HepG2 (cell line): ENCODE data around the gene CYP17A1. TPM values are rescaled to one million over a fixed set of nuclear protein-coding genes. Genes with fewer than 3 reads are reported as not detected.

Experiments used
- ARNTL ChIP-seq: sonication (generic); formaldehyde crosslinking; IDR thresholded peaks from 2 replicates; pipeline ENCODE4 v1.4.0; 2020; ENCODE audit warnings: mild to moderate bottlenecking, missing genetic modification reagents
- ATF2 ChIP-seq: sonication (generic); formaldehyde crosslinking; IDR thresholded peaks from 2 replicates; pipeline ENCODE4 v1.4.0; 2020; ENCODE audit warnings: missing genetic modification reagents
- CEBPZ ChIP-seq: IDR thresholded peaks from 2 replicates; pipeline ENCODE4 v1.6.1; 2012; ENCODE audit warnings: low read length, improper control_type of control experiment
- CREB3 ChIP-seq: sonication (generic); formaldehyde crosslinking; IDR thresholded peaks from 2 replicates; pipeline ENCODE4 v1.5.0; 2020; ENCODE audit warnings: missing genetic modification reagents
- GTF3A ChIP-seq: sonication (generic); formaldehyde crosslinking; conservative IDR thresholded peaks from 2 replicates; pipeline ENCODE4 v1.4.0; 2020; ENCODE audit warnings: mild to moderate bottlenecking, missing genetic modification reagents
- JUNB ChIP-seq: sonication (generic); formaldehyde crosslinking; IDR thresholded peaks from 2 replicates; pipeline ENCODE4 v1.8.0; 2022; ENCODE audit warnings: missing genetic modification reagents, mild to moderate bottlenecking, borderline replicate concordance
- KDM1A ChIP-seq: IDR thresholded peaks from 2 replicates; pipeline ENCODE4 v1.6.1; 2016; ENCODE audit warnings: missing compliant biosample characterization
- REST ChIP-seq, 2 experiments: IDR thresholded peaks; 2 replicates each; pipeline ENCODE4 v1.6.1; 2011 to 2012; ENCODE audit warnings: low read length in 2 of 2, borderline replicate concordance in 1 of 2, low read depth in 1 of 2, mild to moderate bottlenecking in 1 of 2, moderate library complexity in 1 of 2
- SAFB2 ChIP-seq: sonication (generic); formaldehyde crosslinking; IDR thresholded peaks from 2 replicates; pipeline ENCODE4 v1.5.1; 2020; ENCODE audit warnings: missing genetic modification reagents, low read depth, mild to moderate bottlenecking, borderline replicate concordance
- SRY ChIP-seq: sonication (generic); formaldehyde crosslinking; IDR thresholded peaks from 2 replicates; pipeline ENCODE4 v1.8.0; 2022; ENCODE audit warnings: mild to moderate bottlenecking, missing genetic modification reagents
- U2AF2 ChIP-seq: fragments of 200-400 bp; formaldehyde crosslinking; IDR thresholded peaks from 2 replicates; pipeline ENCODE4 v1.6.1; 2017; ENCODE audit warnings: low read depth, mild to moderate bottlenecking, low read length
- ZHX1 ChIP-seq: sonication (generic); formaldehyde crosslinking; IDR thresholded peaks from 2 replicates; pipeline ENCODE4 v1.8.1; 2022; ENCODE audit warnings: low read depth, mild to moderate bottlenecking, missing genetic modification reagents
- ZNF331 ChIP-seq: sonication (generic); formaldehyde crosslinking; IDR thresholded peaks from 2 replicates; pipeline ENCODE4 v1.4.0; 2020; ENCODE audit warnings: missing genetic modification reagents
- ZNF44 ChIP-seq: sonication (generic); formaldehyde crosslinking; IDR thresholded peaks from 2 replicates; pipeline ENCODE4 v1.5.1; 2020; ENCODE audit warnings: mild to moderate bottlenecking, missing genetic modification reagents
- ZNF441 ChIP-seq: sonication (generic); formaldehyde crosslinking; IDR thresholded peaks from 2 replicates; pipeline ENCODE4 v1.7.0; 2021; ENCODE audit warnings: missing genetic modification reagents, borderline replicate concordance
- polyA plus RNA-seq, 8 experiments: library from polyadenylated mRNA; depleted of rRNA in 3 of 8; stranded (reverse) in 7 of 8; unstranded in 1 of 8; fragments of >200 nt; fragmentation: Illumina TruSeq in 4 of 8; extraction: Trizol in 4 of 8; gene quantifications; 2 replicates each; pipeline versions ENCODE4 v1.2.1 to v1.2.3, GENCODE V29; 2011 to 2016; ENCODE audit warnings: low read depth in 4 of 8, missing spikeins in 1 of 8, mixed read lengths in 1 of 8; ENCODE audit not compliant: insufficient read depth in 1 of 8
- total RNA-seq, 5 experiments: library from RNA; depleted of rRNA; stranded (reverse); fragments of >200 nt; fragmentation: Illumina TruSeq; extraction: Trizol; gene quantifications; 2 replicates each; pipeline ENCODE4 v1.2.3, GENCODE V29; 2016; ENCODE audit warnings: low read depth in 1 of 5

The CYP17A1 gene
- total and polyA plus RNA-seq, 2 of the 13 experiments (the other 11 are each of a cell fraction or from before 2014, with no cell fraction given): 0.13 to 1.1 TPM

- TF ChIP-seq CEBPZ (no peak), U2AF2 (no peak), ZNF44 (CRISPR knock-in tag) (no peak), ZNF331 (CRISPR knock-in tag) (no peak; the same call in 1 of the 2 replicates), ARNTL (CRISPR knock-in tag) (peak; percentile 67; the same call in 1 of the 2 replicates), SAFB2 (CRISPR knock-in tag) (0 out of 2 replicates have a peak, but pooled peaks have one; percentile 47), SRY (CRISPR knock-in tag) (no peak), JUNB (no peak), GTF3A (peak; percentile 12; the same call in 1 of the 2 replicates), KDM1A (CRISPR knock-in tag) (no peak), ATF2 (CRISPR knock-in tag) (no peak), ZNF441 (CRISPR knock-in tag) (no peak; the same call in 1 of the 2 replicates), ZHX1 (CRISPR knock-in tag) (0 out of 2 replicates have a peak, but pooled peaks have one; percentile 29), CREB3 (CRISPR knock-in tag) (no peak), REST (IDR thresholded peaks at IDR 0.05; ENCODE audit: borderline replicate concordance in 1 of 2, low read depth in 1 of 2, low read length in 2 of 2) (no peak)
Measured at GRCh38 chr10:102869258-102870198, 32.3 kb upstream of the CYP17A1 start, which contains the start of gene AS3MT (continued).
